ENCODE results near the gene PECR.

Gene PECR

DNA sequence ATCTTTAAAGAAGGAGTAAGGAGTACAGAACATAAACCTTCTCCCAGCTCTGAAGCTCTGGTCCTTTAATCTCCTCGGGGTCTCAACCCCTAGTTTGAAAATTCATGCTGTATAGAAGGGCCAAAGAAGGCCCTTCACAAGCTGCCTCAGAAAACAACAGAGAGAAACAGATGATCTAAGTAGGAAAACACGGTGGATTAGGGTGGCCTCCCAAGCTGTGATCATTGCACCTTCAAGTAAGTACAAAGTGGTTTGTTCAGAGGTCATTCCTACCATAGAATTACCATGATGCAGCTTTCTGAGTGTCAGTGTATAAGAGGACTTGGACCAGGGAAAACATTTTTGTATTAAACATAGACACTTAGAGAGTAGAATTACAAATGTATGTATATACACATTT lies 11.0 kb upstream of the PECR start:
- DNase-seq (ENCODE audit: low read depth) = no peak
- H3K4me3 ChIP-seq (ENCODE audit: low read length) = no peak overlapping the region
- TF ChIP-seq, protein P1, sequence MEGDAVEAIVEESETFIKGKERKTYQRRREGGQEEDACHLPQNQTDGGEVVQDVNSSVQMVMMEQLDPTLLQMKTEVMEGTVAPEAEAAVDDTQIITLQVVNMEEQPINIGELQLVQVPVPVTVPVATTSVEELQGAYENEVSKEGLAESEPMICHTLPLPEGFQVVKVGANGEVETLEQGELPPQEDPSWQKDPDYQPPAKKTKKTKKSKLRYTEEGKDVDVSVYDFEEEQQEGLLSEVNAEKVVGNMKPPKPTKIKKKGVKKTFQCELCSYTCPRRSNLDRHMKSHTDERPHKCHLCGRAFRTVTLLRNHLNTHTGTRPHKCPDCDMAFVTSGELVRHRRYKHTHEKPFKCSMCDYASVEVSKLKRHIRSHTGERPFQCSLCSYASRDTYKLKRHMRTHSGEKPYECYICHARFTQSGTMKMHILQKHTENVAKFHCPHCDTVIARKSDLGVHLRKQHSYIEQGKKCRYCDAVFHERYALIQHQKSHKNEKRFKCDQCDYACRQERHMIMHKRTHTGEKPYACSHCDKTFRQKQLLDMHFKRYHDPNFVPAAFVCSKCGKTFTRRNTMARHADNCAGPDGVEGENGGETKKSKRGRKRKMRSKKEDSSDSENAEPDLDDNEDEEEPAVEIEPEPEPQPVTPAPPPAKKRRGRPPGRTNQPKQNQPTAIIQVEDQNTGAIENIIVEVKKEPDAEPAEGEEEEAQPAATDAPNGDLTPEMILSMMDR (IDR thresholded peaks at IDR 0.05; ENCODE audit: insufficient read depth, low read depth, low read length, missing control alignments) = no peak

DNA sequence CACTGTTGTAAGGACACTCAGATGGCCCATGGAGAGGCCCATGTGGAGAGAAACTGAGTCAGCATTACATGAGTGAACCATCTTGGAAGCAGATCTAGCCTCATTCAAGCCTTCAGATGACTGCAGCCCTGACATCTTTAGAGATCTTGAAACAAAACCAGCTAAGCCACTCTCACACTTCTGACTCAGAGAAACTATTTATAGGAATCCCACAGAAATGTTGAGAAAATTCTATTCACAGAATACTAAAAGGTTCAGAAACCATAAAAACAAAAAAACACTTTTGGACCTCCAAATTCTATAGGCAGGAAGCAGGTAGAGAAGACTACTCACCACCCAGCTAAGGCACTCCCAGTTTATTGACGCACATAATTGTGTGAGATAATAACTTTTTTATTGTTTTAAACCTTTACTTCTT lies 8.8 kb upstream of the PECR start:
- DNase-seq (ENCODE audit: low read depth) = peak; percentile 31
- no peak overlapping the region for H3K4me3 ChIP-seq (ENCODE audit: low read length)
- TF ChIP-seq, protein P1 (IDR thresholded peaks at IDR 0.05; ENCODE audit: insufficient read depth, low read depth, low read length, missing control alignments) = no peak

DNA sequence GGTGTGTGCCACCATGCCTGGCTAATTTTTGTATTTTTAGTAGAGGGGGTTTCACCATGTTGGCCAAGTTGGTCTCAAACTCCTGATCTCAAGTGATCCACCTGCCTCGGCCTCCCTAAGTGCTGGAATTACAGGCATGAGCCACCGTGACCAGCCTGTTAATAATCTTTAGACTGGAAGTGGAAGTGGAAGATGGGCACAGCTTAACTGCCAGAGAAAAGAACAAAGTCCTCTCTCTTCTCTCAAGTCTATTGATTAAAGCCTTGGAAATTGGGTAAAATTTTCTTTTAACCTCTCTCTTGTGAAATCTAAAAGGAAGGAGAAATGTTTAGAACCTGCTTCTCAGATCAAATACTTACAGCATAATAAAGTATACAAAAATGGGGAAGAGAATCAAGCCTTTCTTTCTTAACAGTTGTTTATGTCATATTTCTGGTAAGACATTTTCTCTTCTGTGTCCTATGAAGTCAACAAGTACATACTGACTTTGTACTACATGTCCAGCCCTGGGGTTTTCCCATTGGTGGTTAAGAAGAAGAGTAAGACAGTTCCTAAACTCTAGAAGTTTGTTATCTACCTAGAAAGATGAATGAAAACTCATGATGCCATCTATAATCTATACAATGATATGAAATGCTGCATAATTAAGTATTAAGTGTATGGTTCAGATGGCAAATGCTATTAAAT lies 4.7 kb upstream of the PECR start:
- no peak for DNase-seq (ENCODE audit: low read depth)
- H3K4me3 ChIP-seq (ENCODE audit: low read length) = no peak overlapping the region
- TF ChIP-seq, protein P1 (IDR thresholded peaks at IDR 0.05; ENCODE audit: insufficient read depth, low read depth, low read length, missing control alignments) = no peak

DNA sequence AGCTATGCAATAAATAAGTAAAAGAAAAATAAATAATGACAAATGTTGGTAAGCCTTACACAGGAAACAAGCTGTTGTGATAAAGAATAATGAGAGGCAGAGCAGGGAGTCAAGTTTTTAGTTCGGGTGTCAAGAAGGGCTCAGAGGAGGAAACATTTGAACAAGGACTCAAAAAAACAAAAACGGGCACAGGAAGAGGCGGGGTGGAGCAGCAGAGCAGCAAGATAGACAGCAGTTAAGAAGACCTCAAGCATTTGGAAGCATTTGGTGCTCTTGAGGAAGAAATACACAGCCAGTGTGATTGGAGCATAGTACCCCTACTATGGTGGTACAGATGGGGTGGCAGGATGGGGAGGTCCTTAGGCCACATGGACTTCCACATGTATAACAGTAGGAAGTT lies 2.9 kb upstream of the PECR start:
- DNase-seq (ENCODE audit: low read depth) = no peak
- no peak overlapping the region for H3K4me3 ChIP-seq (ENCODE audit: low read length)
- TF ChIP-seq, protein P1 (IDR thresholded peaks at IDR 0.05; ENCODE audit: insufficient read depth, low read depth, low read length, missing control alignments) = no peak

DNA sequence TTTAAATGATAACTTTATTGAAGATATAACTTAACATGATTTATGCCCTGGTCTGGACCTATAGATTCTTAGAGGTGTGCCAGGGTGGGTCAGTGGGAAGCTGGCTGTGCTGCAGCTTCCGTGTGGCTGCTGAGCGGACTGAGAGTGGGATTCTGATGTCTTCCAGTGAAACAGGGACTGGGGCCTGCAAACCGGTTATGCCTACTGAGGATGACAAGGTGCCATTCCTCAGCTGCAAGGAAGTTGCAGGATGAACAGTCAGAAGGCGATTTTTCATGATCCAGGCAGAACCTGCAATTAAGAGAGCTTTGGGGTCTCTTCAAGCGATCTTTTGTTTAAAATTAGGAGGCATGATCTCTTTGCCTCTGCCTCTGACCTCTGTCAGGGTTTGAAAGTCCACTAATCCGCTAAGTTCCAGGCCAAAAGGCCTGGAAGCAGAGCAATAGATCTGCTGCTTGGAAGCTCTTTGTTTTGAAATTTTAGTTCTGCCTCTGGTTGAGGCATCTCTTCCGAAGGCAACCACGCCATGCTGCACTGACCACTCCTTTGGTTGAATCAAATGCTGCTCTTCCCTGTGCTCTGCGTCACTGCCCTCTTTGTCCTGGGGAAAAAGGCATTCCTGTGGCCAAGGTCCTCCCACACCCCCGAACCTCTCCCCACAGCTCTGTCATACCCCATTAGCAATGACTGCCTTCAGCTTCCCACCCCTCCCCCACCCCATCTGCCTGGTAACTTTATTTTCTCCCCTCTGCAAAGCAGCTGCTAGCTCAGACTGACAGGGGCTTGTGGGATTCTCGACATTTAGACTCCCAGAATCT lies 2.1 kb upstream of the PECR start:
- TF ChIP-seq, protein P1 (IDR thresholded peaks at IDR 0.05; ENCODE audit: insufficient read depth, low read depth, low read length, missing control alignments) = no peak
- peak; percentile 6 for DNase-seq (ENCODE audit: low read depth)
- H3K4me3 ChIP-seq (ENCODE audit: low read length) = no peak overlapping the region

DNA sequence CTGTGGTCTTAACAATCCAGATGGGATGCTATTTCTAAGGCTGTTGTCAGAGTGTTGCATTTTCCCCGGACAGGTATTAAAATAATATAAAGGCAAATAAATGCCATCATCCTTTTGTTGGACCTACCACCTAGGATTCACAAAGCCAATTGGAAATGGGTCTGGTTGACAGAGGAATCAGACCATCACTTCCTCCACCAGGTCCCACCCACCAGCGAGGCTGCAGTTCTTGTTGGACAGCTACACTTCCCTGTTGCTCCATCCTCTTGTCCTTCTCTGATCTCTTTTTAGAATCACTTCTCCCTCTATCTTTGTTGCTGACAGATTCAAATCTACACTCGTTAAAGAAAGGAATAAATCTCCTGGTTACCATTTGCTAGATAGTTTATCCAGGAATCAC lies 1.2 kb upstream of the PECR start:
- no peak overlapping the region for H3K4me3 ChIP-seq (ENCODE audit: low read length)
- TF ChIP-seq, protein P1 (IDR thresholded peaks at IDR 0.05; ENCODE audit: insufficient read depth, low read depth, low read length, missing control alignments) = no peak
- peak; percentile 16 for DNase-seq (ENCODE audit: low read depth)

All from epithelial cell of esophagus (primary cell).